Hepatocyte (in vitro differentiated cells): ENCODE data around the gene GHR. TPM values are rescaled to one million over a fixed set of nuclear protein-coding genes. Genes with fewer than 3 reads are reported as not detected.

Experiments used
- DNase-seq: peaks from one replicate; pipeline ENCODE4 v3.0.0-alpha.2; 2016; ENCODE audit warnings: low spot score
- H2AFZ ChIP-seq: fragments of 200-600 bp; sonication (generic); 2 replicates; pipeline ENCODE4 v1.6.0; 2016; ENCODE audit warnings: antibody characterized with exemption, mild to moderate bottlenecking
- H3K27ac ChIP-seq: fragments of 200-600 bp; sonication (generic); 2 replicates; pipeline ENCODE4 v1.5.1; 2016; ENCODE audit warnings: mild to moderate bottlenecking
- H3K27me3 ChIP-seq: fragments of 200-600 bp; sonication (generic); 2 replicates; pipeline ENCODE4 v1.6.1; 2016
- H3K36me3 ChIP-seq: fragments of 200-600 bp; sonication (generic); replicated peaks from 2 replicates; pipeline ENCODE4 v1.5.1; 2016; ENCODE audit warnings: low read depth; ENCODE audit not compliant: insufficient read depth
- H3K4me1 ChIP-seq: fragments of 200-600 bp; sonication (generic); 2 replicates; pipeline ENCODE4 v1.5.1; 2016; ENCODE audit warnings: mild to moderate bottlenecking, moderate library complexity; ENCODE audit not compliant: insufficient read depth
- H3K4me2 ChIP-seq: fragments of 200-600 bp; sonication (generic); 2 replicates; pipeline ENCODE4 v1.6.0; 2016
- H3K4me3 ChIP-seq: fragments of 200-600 bp; sonication (generic); 2 replicates; pipeline ENCODE4 v1.5.1; 2016; ENCODE audit warnings: mild to moderate bottlenecking
- H3K79me2 ChIP-seq: fragments of 200-600 bp; sonication (generic); 2 replicates; pipeline ENCODE4 v1.6.0; 2017; ENCODE audit warnings: mild to moderate bottlenecking
- H3K9me2 ChIP-seq: fragments of 200-600 bp; sonication (generic); replicated peaks from 2 replicates; pipeline ENCODE4 v1.6.0; 2017; ENCODE audit warnings: mild to moderate bottlenecking; ENCODE audit not compliant: insufficient read depth
- H3K9me3 ChIP-seq: fragments of 200-600 bp; sonication (generic); 2 replicates; pipeline ENCODE4 v1.5.1; 2016; ENCODE audit warnings: low read depth, mild to moderate bottlenecking
- H4K20me1 ChIP-seq: fragments of 200-600 bp; sonication (generic); 2 replicates; pipeline ENCODE4 v1.6.0; 2016; ENCODE audit warnings: mild to moderate bottlenecking; ENCODE audit not compliant: insufficient read depth, poor library complexity, severe bottlenecking
- EZH2 ChIP-seq: fragments of 200-600 bp; sonication (generic); IDR thresholded peaks from 2 replicates; pipeline ENCODE4 v1.6.1; 2016; ENCODE audit warnings: antibody characterized with exemption, mild to moderate bottlenecking, borderline replicate concordance
- EZH2phosphoT487 ChIP-seq: fragments of 200-600 bp; sonication (generic); IDR thresholded peaks from one replicate; pipeline ENCODE4 v1.6.1; 2018; ENCODE audit warnings: antibody characterized with exemption, mild to moderate bottlenecking, low read depth, moderate library complexity; ENCODE audit not compliant: unreplicated experiment, severe bottlenecking
- WGBS: methylation state at CpG from one replicate; pipeline ENCODE4 v1.1.6; 2016; ENCODE audit warnings: low lambda C conversion rate; ENCODE audit errors: missing lambda C conversion rate; 5-methylcytosine and 5-hydroxymethylcytosine counted together
- polyA plus RNA-seq: library from polyadenylated mRNA; unstranded; fragments of >200 nt; fragmentation: Nextera tagmentation; extraction: Ambion mirVana; gene quantifications from 2 replicates; pipeline ENCODE4 v1.2.1, GENCODE V29; 2016
- total RNA-seq: library from RNA; depleted of rRNA; stranded (reverse); fragments of >200 nt; gene quantifications from 2 replicates; pipeline ENCODE4 v1.2.3, GENCODE V29; 2014
- TF ChIP-seq, protein P1 (sequence below): fragments of 200-600 bp; sonication (generic); IDR thresholded peaks from 2 replicates; pipeline ENCODE4 v1.5.1; 2016; ENCODE audit warnings: antibody characterized with exemption, mild to moderate bottlenecking; ENCODE audit not compliant: poor library complexity

Gene GHR
- total and polyA plus RNA-seq, 2 experiments from 2014 or later, result 14.4 to 24.3 TPM

GRCh38 chr5:42483472-42484154 lies 60.4 kb downstream of the GHR start:
- H3K4me3 ChIP-seq, result no peak overlapping the region
- no peak overlapping the region for H3K4me2 ChIP-seq
- no peaks in the 10 kb centered on the region for H3K4me1 ChIP-seq
- H3K36me3 ChIP-seq, result no peaks in the 10 kb centered on the region
- DNase-seq, result no peak
- peaks cover 6% of the 10 kb centered on the region for H3K79me2 ChIP-seq
- H2AFZ ChIP-seq, result no peak overlapping the region
- TF ChIP-seq, protein P1, sequence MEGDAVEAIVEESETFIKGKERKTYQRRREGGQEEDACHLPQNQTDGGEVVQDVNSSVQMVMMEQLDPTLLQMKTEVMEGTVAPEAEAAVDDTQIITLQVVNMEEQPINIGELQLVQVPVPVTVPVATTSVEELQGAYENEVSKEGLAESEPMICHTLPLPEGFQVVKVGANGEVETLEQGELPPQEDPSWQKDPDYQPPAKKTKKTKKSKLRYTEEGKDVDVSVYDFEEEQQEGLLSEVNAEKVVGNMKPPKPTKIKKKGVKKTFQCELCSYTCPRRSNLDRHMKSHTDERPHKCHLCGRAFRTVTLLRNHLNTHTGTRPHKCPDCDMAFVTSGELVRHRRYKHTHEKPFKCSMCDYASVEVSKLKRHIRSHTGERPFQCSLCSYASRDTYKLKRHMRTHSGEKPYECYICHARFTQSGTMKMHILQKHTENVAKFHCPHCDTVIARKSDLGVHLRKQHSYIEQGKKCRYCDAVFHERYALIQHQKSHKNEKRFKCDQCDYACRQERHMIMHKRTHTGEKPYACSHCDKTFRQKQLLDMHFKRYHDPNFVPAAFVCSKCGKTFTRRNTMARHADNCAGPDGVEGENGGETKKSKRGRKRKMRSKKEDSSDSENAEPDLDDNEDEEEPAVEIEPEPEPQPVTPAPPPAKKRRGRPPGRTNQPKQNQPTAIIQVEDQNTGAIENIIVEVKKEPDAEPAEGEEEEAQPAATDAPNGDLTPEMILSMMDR, result no peak
- no peak for TF ChIP-seq EZH2
- TF ChIP-seq EZH2phosphoT487, result no peak
- H3K9me2 ChIP-seq, result no peaks in the 10 kb centered on the region
- WGBS, result 89% methylated on average over 5 of the region's 5 CpGs
- no peaks in the 10 kb centered on the region for H3K27me3 ChIP-seq
- no peak overlapping the region for H3K27ac ChIP-seq
- H4K20me1 ChIP-seq, result no peaks in the 10 kb centered on the region
- no peaks in the 10 kb centered on the region for H3K9me3 ChIP-seq

GRCh38 chr5:42487077-42487476 lies 63.8 kb downstream of the GHR start:
- Histone ChIP-seq H4K20me1 (no peaks in the 10 kb centered on the region), H3K9me2 (no peaks in the 10 kb centered on the region), H3K36me3 (no peaks in the 10 kb centered on the region), H3K27ac (no peak overlapping the region), H2AFZ (no peak overlapping the region), H3K79me2 (peaks cover 8% of the 10 kb centered on the region), H3K9me3 (no peaks in the 10 kb centered on the region), H3K4me1 (no peaks in the 10 kb centered on the region), H3K27me3 (no peaks in the 10 kb centered on the region), H3K4me2 (no peak overlapping the region), H3K4me3 (no peak overlapping the region)
- 91% methylated on average over 3 of the region's 3 CpGs for WGBS
- no peak for TF ChIP-seq EZH2
- TF ChIP-seq, protein P1, result no peak
- TF ChIP-seq EZH2phosphoT487, result no peak
- DNase-seq, result no peak

GRCh38 chr5:42487821-42488220 lies 64.6 kb downstream of the GHR start:
- Histone ChIP-seq H3K4me1 (no peaks in the 10 kb centered on the region), H4K20me1 (no peaks in the 10 kb centered on the region), H3K9me3 (no peaks in the 10 kb centered on the region), H3K36me3 (no peaks in the 10 kb centered on the region), H3K27me3 (no peaks in the 10 kb centered on the region), H3K79me2 (peaks cover 8% of the 10 kb centered on the region), H2AFZ (no peak overlapping the region), H3K4me2 (no peak overlapping the region), H3K4me3 (no peak overlapping the region), H3K27ac (no peak overlapping the region), H3K9me2 (no peaks in the 10 kb centered on the region)
- no peak for DNase-seq
- TF ChIP-seq, protein P1, result no peak
- no peak for TF ChIP-seq EZH2
- TF ChIP-seq EZH2phosphoT487, result no peak

- Histone ChIP-seq H2AFZ (no peak overlapping the region), H3K9me3 (no peaks in the 10 kb centered on the region), H3K4me1 (no peaks in the 10 kb centered on the region), H3K4me2 (no peak overlapping the region), H3K9me2 (no peaks in the 10 kb centered on the region), H3K36me3 (no peaks in the 10 kb centered on the region), H3K27ac (no peak overlapping the region), H4K20me1 (no peaks in the 10 kb centered on the region), H3K27me3 (no peaks in the 10 kb centered on the region), H3K4me3 (no peak overlapping the region), H3K79me2 (peaks cover 6% of the 10 kb centered on the region)
- TF ChIP-seq EZH2, result no peak
- TF ChIP-seq, protein P1, result no peak
- TF ChIP-seq EZH2phosphoT487, result no peak
- 70% methylated on average over 2 of the region's 2 CpGs for WGBS
- DNase-seq, result no peak
Observed at GRCh38 chr5:42490831-42491230, 67.6 kb downstream of the GHR start.
